NOMO-1 (cell line): ENCODE measurements around the gene COPS6.

Experiments
- DNase-seq, 2 experiments: peaks; one replicate each; lab custom pipeline; 2025; ENCODE audit not compliant: unreplicated experiment in 2 of 2; lab: John Stamatoyannopoulos, UW

Gene COPS6

DNA sequence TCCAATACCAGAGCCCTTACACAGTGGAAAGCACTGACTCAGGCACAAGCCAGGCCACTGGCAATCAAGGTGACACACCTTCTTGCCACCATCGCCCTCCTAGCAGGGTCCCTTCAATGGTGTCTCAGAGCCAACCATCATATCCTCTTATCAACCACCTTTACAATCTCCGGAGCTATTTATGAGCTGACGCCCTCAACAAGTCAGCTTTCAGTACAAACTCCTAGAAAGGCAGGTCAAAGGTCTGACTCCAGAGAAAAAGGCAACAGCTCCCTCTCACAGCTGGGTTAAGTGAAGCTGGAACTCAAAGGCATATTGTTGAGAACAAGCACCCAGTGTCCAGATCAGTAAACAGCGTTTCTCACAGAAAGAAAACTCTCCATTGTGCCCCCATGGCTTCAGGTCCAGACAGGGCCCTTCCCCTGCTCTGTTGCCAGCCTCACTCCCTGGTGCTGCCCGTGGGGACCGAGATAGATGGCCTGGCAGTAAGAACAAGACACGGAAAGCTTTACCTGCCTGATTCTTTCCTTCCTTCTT is 9.7 kb upstream of the COPS6 start:
- DNase-seq, result no peak

DNA sequence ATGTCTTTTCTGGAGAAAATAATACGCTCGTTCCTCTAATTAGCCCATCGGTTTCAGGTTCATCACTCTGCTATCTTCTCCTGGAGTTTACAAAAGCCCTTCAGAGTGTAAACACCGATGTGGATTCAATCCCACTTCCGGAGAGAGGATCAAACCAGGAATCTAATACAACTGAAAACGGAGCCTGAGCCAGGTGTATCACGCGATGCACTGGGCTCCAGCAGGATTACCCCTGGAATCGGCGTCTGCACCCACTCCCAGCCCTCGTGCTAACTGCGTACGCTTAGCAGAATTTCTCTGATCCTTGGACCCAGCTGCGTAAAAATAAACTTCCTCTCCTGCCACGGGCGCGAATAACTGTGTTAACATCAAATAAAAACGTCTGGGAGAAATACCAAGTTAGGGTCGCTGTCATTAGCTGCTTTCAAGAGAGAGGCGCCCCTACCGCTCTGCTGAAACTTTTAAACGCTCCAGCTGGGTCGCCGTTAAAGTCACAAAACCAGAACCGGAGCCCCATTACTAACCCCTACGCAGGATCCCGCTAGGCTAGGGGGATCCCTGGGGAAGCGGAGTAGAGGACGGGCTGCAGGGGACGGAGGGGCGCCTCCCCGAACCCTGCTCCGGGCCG is 7.7 kb upstream of the COPS6 start:
- peak in 1 of 2 experiments; percentile 39 for DNase-seq

DNA sequence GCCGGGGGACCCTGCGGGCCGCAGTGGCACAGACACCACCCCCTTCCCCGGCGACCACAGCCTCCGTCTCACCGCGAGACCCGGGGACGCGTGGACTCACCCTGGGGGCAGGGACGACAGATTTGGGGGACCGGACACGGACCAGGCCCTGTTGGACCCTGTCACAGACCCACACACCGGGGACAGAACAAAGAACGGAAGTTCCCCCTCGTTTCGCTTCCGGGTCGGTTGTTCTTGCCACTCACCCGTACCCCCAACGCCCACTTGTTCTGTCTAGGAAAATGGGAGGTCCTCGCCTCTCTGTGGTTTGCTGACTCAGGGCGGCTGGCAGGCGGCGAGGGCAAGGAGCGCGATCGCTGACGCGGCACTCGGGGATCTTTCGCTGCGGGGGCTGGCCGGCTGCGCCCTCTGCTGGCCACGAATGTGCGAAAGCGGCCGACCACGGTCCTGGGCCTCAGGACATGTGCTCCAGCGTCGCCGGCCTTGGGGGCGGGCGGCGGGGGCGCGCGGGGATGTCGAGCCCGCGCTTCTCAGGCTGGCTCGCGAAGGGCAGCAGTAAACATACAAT is 7.2 kb upstream of the COPS6 start, which contains the start of gene ZNF3:
TSS of gene ZNF3 (minus strand) at position 189 of the 568 bp plus-strand sequence. CDS start 4,366 bp downstream, outside the sequence.
- DNase-seq, result peak; percentile 100

DNA sequence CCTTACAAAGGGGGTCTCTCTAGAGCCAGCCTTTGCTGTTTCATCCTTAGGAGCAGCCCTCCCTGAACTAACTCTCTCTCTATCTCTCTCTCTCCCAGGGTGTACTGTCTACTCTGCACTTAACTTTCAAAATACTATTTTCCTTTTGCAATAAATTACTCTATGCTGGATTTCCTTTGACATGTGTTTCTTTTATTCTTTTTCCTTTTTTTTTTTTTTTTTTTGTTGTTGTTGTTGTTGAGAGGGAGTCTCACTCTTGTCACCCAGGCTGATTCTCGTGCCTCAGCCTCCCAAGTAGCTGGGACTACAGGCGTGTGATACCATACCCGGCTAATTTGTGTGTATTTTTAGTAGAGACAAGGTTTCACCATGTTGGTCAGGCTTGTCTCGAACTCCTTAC is 5.8 kb upstream of the COPS6 start:
- DNase-seq, result no peak

DNA sequence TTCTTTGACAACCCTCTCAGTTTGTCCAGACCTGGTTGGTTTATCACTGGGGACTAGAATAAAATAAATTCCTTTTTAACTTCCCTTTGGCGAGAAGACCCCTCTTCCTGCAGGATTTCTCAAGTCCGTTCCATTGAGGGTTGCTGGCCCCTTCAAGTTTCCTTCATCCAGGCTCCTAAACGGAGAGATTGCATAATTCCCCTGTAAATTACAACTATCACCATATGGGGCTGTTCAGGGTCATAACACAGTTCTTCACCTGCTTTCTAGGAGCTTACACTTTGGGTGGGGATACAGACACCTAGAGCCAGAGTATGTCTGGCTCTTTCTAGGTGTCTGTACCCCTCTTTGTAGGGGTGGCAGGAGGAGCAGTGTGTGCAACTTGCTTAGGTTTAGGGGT is 3.3 kb upstream of the COPS6 start:
- DNase-seq, result peak in 1 of 2 experiments; percentile 32

DNA sequence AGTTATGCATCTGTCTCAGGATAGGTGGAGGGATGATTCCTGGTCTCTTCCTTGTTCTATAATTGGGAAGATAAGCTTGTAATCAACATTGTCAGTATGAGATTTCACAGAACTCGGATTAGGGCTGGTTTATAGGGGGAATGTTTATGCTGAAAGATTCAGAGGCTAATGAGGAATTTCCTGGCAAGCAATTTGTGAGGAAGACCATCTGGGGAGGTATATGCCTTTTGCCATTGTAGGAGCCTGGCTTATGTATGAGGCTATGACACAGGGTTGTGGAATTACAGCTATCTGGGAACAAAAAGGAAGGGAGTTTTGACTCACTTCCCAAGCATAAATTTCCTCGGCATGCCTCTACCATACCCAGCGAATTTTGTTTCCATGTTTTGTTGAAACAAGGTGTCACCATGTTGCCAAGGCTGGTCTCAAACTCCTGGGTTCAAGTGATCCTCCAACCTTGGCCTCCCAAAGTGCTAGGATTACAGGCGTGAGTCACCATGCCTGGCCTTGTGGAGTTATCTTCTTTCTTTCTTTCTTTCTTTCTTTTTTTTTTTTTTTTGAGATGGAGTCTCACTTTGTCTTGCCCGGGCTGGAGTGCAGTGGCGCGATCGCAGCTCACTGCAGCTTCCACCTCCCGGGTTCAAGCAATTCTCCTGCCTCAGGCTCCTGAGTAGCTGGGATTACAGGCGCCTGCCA is 1.6 kb upstream of the COPS6 start:
- DNase-seq, result no peak

DNA sequence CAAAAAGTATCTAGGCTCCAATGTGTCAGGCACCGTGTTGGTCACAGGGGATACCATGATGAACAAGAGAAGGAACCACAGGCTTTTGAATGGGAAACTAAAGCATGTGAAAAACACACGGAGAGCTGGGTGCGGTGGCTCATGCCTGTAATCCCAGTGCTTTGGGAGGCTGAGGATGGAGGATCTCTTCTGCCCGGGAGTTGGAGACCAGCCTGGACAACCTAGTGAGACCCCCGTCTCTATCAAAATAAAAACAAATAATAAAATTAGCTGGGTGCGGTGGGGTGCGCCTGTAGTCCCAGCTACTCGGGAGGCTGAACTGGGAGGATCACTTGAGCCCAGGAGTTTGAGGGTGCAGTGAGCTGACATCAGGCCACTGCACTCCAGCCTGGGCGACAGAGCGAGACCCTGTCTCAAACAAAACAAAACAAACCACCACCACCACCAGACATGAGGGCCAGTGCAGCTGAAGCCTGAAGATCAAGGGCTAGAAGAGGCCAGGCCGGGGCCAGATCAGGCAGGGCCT is 611 bp upstream of the COPS6 start:
- no peak for DNase-seq

DNA sequence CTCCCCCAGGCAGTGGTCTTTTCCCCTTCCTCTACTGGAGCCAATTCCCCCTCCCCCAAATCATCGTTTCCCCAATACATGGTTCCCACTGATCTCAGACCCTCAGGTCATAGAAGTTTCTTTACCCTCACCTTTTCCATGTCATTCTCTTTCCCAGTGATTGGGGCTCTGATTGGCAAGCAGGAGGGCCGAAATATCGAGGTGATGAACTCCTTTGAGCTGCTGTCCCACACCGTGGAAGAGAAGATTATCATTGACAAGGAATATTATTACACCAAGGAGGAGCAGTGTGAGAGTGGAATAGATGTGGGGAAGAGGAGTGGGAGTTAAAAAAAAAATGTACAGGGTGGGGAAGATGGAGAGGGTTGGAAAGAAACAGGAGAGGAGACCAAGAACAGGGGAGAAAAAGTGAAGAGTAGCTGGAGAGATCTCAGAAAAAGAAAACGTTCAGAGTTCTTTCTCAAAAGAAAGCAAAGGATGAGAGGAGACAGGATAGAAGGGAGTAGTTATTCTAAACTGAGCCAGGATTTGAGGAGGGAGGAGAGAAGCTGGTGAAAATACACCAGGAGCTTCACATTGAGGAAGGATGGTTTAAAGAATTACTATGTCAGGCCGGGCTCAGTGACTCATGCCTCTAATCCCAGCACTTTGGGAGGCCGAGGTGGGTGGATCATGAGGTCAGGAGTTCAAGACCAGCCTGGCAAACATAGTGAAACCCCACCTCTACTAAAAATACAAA is 858 bp downstream of the COPS6 start:
- DNase-seq, result no peak

DNA sequence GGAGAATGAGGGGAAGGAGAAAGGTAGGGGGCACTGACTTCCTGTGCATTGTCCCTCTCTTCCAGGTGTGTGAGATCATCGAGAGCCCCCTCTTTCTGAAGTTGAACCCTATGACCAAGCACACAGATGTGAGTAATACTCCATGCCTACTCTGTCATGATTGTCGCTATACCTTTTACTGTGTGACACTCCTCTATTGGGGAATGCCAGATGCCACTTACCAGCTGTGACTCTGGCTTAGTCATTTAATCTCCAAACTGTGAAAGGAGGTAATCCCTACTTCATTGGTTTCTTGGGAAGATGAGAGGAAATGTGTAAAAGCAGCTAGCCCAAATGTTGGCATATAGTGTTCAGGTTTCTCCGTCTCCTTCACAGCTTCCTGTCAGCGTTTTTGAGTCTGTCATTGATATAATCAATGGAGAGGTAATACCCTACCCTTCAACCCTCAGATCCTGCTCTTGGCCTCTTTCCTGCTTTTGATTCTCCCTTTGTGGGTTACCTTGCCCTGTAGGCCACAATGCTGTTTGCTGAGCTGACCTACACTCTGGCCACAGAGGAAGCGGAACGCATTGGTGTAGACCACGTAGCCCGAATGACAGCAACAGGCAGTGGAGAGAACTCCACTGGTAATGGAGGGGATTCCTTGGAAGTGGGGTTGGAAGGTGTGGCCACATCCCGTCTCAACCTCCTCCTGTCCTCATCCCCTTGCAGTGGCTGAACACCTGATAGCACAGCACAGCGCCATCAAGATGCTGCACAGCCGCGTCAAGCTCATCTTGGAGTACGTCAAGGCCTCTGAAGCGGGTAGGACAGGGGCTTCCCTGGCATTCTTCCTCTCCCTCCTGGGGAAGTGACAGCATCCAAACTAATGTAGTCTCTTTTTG is 2.0 kb downstream of the COPS6 start:
- DNase-seq, result no peak

DNA sequence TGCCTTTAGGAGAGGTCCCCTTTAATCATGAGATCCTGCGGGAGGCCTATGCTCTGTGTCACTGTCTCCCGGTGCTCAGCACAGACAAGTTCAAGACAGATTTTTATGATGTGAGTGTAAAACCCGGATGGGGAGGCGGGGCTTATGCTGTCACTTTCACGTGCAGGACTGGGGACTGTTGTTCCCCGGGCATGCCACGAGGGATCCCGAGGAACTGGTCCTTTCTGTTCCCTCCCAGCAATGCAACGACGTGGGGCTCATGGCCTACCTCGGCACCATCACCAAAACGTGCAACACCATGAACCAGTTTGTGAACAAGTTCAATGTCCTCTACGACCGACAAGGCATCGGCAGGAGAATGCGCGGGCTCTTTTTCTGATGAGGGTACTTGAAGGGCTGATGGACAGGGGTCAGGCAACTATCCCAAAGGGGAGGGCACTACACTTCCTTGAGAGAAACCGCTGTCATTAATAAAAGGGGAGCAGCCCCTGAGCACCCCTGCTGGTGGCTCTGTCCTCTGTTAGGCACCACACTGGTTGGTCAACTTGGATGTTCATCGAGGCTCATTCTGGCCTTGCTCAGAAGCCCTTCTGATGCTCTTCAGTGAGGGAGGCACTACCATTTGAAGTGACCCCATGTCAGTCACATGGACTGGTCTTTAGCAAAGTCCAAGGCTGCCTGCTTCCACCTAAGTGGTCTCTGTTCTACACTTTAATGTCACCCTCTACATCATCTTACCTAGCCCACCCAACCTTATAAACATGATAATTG is 2.8 kb downstream of the COPS6 start:
- no peak for DNase-seq

DNA sequence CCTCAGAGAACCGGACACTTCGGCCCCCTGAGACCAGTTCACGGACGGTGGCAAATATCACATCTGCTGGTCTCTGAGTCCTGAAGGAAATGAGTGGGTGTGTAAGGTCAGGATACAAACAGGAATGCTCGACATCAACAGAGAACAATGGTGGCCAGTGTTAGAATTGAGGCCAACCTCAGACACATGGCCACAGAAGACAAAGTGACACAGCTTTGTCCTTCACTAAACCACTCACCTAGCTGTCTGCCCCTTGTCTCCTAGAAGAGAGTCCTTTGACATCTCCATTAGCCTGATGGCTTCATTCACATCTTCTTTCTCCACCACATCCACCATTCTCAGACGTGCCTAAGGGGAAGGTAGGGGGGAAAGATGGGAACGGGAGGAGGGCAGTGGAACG is 4.3 kb downstream of the COPS6 start:
- DNase-seq, result no peak

DNA sequence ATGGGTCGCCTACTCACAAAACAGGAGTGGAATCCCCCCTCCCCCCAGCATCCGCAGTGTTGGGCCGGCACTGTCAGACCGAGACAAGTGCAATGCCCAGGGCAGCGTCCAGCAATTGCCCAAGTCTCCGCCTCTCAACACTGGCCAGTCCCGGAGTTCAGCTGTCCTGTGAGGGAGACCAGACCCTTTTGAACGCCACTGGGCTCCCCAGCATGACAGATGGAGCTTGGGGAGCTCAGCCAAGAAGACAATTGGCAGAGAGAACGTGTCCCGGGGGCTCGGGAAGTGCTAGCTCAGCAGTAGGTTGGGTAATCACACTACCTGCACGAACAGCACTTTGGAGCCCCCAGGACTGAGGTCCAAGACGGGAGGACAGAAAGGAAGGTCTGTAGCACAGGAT is 4.7 kb downstream of the COPS6 start:
- no peak for DNase-seq

DNA sequence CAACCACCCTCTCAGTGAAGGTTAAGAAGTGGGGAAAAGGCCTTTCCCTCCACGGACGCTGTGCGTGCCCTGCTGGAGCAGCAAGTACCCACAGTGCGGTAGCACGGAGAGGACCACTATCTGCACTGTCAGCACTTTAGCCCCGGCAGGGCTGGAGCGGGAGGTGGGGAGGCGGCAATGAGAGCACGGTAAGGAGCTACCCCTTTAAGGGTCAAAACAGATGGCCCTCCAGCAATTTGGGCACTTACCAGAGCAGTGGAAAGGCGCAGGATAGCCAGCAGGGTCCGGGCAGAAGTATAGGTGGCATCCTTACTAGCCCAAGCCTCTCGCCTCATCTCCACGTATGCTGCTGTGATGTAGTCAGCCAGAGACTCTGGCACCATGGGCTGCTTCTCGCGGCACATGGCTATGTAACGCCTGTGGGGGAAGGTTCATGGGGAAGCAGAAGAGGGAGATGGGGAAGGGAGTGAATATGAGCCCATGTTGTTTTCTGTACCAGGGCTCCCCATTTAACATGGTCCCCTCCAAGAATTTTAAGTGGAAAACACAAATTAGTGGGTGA is 5.2 kb downstream of the COPS6 start:
- no peak for DNase-seq

DNA sequence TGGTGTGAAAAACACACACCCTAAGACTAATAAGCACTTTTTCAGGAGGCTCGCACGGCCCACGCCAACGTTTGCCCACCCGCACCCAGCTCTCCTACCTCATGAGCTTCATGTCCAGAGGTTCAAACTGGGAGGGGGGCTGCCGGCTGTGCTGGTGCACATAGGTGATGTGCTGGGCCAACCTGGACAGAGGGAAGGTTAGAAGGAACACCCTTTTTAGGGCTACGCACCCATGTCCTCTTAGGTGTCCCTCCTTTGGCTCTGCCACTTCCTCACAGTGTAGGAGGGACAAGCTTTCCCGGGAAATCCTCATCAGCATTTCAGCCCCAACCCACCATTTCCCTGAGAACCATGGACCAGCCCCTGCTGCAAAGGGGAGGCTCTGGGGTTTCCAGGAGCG is 6.5 kb downstream of the COPS6 start:
- no peak for DNase-seq

DNA sequence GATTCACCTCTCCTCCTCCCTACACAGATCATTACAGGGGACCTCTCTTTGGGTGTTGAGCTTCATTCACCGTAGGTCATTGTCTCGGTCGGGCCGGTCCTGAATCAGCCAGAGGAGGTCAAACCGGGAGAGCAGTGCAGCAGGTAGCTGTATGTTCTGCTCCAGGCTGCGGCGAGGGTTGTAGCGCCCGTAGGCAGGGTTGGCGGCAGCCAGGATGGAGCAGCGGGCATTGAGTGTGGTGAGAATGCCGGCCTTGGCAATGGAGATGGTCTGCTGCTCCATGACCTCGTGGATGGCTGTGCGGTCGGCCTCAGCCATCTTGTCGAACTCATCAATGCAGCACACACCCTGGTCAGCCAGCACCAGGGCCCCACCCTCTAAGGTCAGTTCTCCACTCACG is 6.9 kb downstream of the COPS6 start:
- no peak for DNase-seq

DNA sequence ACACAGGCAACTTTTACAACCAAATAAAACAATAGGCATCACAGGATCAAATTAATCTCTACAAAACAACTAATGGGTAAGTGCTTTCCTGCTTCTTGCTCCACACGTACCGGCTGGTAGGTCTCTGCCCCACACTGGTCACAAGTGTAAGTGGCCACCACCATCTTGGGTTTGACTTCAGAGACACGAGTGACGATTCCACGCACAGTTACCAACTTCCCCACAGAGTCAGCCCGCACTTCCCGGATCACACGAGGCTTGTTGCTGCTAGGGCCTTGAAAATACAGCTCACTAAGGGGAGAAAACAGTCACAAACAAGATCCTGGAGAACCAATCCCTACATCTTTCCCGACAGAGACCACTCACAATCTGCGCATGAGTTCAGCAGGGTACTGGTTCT is 10.1 kb downstream of the COPS6 start:
- no peak for DNase-seq

DNA sequence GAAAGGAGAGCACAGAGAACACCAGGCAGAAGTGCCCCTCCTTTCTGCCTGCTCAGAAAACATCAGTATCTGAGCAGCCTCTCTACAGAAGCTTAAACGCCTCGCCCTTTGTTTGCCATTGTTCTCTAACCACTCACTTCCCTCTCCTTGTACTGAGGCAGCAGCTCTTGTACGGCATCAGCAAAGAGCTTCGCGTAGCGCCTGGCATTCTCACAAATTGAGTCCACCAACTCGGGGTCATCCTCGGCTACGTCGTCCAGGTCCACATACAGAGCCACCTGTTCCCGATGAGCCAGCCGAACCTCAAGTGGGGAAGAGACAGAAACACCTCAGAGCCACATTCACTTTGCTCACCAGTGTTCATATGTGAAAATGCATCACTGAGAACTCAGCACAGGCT is 10.7 kb downstream of the COPS6 start:
- no peak for DNase-seq

DNA sequence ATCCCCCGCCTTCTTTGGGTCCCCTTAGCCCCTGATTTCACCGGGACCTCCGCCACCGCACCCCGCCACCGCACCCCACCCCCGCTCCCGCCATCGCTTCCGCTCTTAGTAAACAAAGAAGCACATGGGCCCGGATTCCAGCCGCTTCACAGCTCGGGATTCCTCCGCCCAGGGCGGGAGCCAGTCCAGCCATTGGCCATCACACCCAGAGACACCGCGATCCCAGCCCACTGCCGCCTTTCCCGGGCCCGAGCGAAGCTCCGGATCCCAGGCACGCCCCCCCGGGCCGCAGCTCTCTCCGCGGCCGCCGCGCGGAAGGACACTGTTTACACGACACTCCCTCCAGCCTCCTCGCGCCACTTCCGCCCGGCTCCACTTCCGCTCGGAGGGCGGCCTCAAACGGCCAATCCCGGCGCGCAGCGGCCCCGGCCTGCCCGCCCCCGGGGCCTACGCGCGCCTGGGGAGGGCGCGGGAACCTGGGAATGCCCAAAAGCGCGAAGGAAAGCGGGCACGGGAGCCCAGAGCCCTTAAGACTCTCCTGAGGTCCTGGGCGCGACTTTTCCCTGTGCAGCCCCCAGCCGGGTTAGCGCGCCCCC is 11.7 kb downstream of the COPS6 start:
- peak; percentile 85 to 96 for DNase-seq
